Lower leg skin (tissue), 3 donors: Measurements from ENCODE around the gene PACRG.

ENCODE experiments used
- POLR2A ChIP-seq, 2 donors: fragments of 450-650 bp; IDR thresholded peaks; one replicate each; pipeline ENCODE4 v1.6.1; 2016 to 2017; ENCODE audit warnings: antibody characterized with exemption in 2 of 2, mild to moderate bottlenecking in 1 of 2, moderate library complexity in 1 of 2
- TF ChIP-seq, protein P1 (sequence below), 3 donors: fragments of 450-650 bp; IDR thresholded peaks; one replicate each; pipeline ENCODE4 v1.5.1; 2016; ENCODE audit warnings: antibody characterized with exemption in 3 of 3, mild to moderate bottlenecking in 3 of 3, moderate library complexity in 2 of 3

- TF ChIP-seq, protein P1, sequence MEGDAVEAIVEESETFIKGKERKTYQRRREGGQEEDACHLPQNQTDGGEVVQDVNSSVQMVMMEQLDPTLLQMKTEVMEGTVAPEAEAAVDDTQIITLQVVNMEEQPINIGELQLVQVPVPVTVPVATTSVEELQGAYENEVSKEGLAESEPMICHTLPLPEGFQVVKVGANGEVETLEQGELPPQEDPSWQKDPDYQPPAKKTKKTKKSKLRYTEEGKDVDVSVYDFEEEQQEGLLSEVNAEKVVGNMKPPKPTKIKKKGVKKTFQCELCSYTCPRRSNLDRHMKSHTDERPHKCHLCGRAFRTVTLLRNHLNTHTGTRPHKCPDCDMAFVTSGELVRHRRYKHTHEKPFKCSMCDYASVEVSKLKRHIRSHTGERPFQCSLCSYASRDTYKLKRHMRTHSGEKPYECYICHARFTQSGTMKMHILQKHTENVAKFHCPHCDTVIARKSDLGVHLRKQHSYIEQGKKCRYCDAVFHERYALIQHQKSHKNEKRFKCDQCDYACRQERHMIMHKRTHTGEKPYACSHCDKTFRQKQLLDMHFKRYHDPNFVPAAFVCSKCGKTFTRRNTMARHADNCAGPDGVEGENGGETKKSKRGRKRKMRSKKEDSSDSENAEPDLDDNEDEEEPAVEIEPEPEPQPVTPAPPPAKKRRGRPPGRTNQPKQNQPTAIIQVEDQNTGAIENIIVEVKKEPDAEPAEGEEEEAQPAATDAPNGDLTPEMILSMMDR (IDR thresholded peaks at IDR 0.05), result no peak
- TF ChIP-seq POLR2A (IDR thresholded peaks at IDR 0.05), result no peak
Measured at GRCh38 chr6:163339466-163339865, 611.7 kb downstream of the PACRG start.
